CD14-positive monocyte (primary cell): Measurements from ENCODE around the gene NFATC2. TPM values are rescaled to one million over a fixed set of nuclear protein-coding genes. Genes with fewer than 3 reads are reported as not detected.
"Not testable (repeated sequence)": the region's sequence is repeated elsewhere in the genome, so short reads cannot be mapped to it uniquely, and the experiment has no call there.

Source experiments
- DNase-seq, 3 donors: peaks; one replicate each; pipeline ENCODE4 v3.0.0-alpha.2; 2011 to 2022
- H2AFZ ChIP-seq: 2 replicates; pipeline ENCODE4 v1.6.0; 2012; ENCODE audit warnings: mild to moderate bottlenecking, low read depth, low read length, inconsistent platforms; ENCODE audit not compliant: insufficient read depth, poor library complexity, severe bottlenecking
- H3K27ac ChIP-seq, 2 donors: 1 replicate in 1 of 2; 2 replicates in 1 of 2; pipeline ENCODE4 v1.5.1; 2012 to 2013; ENCODE audit warnings: low read length in 2 of 2, control low read depth in 1 of 2, inconsistent platforms in 1 of 2, low read depth in 1 of 2, mild to moderate bottlenecking in 1 of 2
- H3K27me3 ChIP-seq, 2 donors: one replicate each; pipeline versions ENCODE4 v1.6.0 to v1.6.1; 2011 to 2013; ENCODE audit warnings: low read length in 2 of 2; ENCODE audit not compliant: control insufficient read depth in 2 of 2, insufficient read depth in 2 of 2
- H3K36me3 ChIP-seq, 2 donors: replicated peaks in 1 of 2; 1 replicate in 1 of 2; 2 replicates in 1 of 2; pipeline versions ENCODE4 v1.5.1 to v1.6.1; 2012 to 2013; ENCODE audit warnings: low read length in 2 of 2, control low read depth in 1 of 2, inconsistent platforms in 1 of 2, mild to moderate bottlenecking in 1 of 2; ENCODE audit not compliant: insufficient read depth in 2 of 2, control insufficient read depth in 1 of 2
- H3K4me1 ChIP-seq, 2 donors: 1 replicate in 1 of 2; 2 replicates in 1 of 2; pipeline versions ENCODE4 v1.5.1 to v1.6.1; 2012 to 2013; ENCODE audit warnings: low read length in 2 of 2, control low read depth in 1 of 2, inconsistent platforms in 1 of 2, mild to moderate bottlenecking in 1 of 2, moderate library complexity in 1 of 2; ENCODE audit not compliant: insufficient read depth in 2 of 2, control insufficient read depth in 1 of 2
- H3K4me2 ChIP-seq: replicated peaks from 2 replicates; pipeline ENCODE3; 2012; ENCODE audit warnings: low read length, moderate library complexity, mild to moderate bottlenecking; ENCODE audit not compliant: poor library complexity, severe bottlenecking; ENCODE audit errors: extremely low read depth
- H3K4me3 ChIP-seq, 3 experiments: fragments of 200-600 bp in 1 of 3; sonication (generic) in 1 of 3; replicated peaks in 1 of 3; 1 replicate in 2 of 3; 2 replicates in 1 of 3; pipeline ENCODE4 v1.5.1; 2011 to 2013; ENCODE audit warnings: low read length in 3 of 3, mild to moderate bottlenecking in 3 of 3, control low read depth in 2 of 3, low read depth in 2 of 3, inconsistent platforms in 1 of 3, moderate library complexity in 1 of 3
- H3K79me2 ChIP-seq: 2 replicates; pipeline ENCODE4 v1.6.0; 2012; ENCODE audit warnings: mild to moderate bottlenecking, control low read depth, inconsistent platforms, low read length, moderate library complexity; ENCODE audit not compliant: insufficient read depth
- H3K9ac ChIP-seq: 2 replicates; pipeline ENCODE4 v1.6.0; 2017; ENCODE audit warnings: low read length, mild to moderate bottlenecking; ENCODE audit not compliant: insufficient read depth, poor library complexity, severe bottlenecking
- H3K9me3 ChIP-seq, 2 donors: replicated peaks in 1 of 2; 1 replicate in 1 of 2; 2 replicates in 1 of 2; pipeline versions ENCODE4 v1.5.1 to v1.6.1; 2012 to 2013; ENCODE audit warnings: low read length in 2 of 2, control low read depth in 1 of 2; ENCODE audit not compliant: control insufficient read depth in 1 of 2, insufficient read depth in 1 of 2
- H4K20me1 ChIP-seq: 2 replicates; pipeline ENCODE4 v1.6.0; 2012; ENCODE audit warnings: mild to moderate bottlenecking, low read length, control low read depth, moderate library complexity; ENCODE audit not compliant: insufficient read depth
- H3K27ac Mint-ChIP-seq, 7 donors: one replicate each; pipeline ENCODE4 v1.8.0; 2020; ENCODE audit warnings: mild to moderate bottlenecking in 7 of 7, mixed read lengths in 7 of 7, moderate library complexity in 6 of 7, inconsistent platforms in 2 of 7
- H3K27me3 Mint-ChIP-seq, 3 donors: one replicate each; pipeline ENCODE4 v1.8.0; 2021 to 2022; ENCODE audit warnings: low read depth in 3 of 3, mild to moderate bottlenecking in 3 of 3, mixed read lengths in 3 of 3, moderate library complexity in 3 of 3, inconsistent platforms in 1 of 3
- H3K36me3 Mint-ChIP-seq, 2 donors: one replicate each; pipeline ENCODE4 v1.8.0; 2020; ENCODE audit warnings: mixed read lengths in 2 of 2, inconsistent platforms in 1 of 2, mild to moderate bottlenecking in 1 of 2
- H3K4me1 Mint-ChIP-seq: one replicate; pipeline ENCODE4 v1.8.0; 2020; ENCODE audit warnings: mild to moderate bottlenecking, mixed read lengths
- H3K4me3 Mint-ChIP-seq, 2 donors: one replicate each; pipeline ENCODE4 v1.8.0; 2020; ENCODE audit warnings: mild to moderate bottlenecking in 2 of 2, mixed read lengths in 2 of 2, moderate library complexity in 1 of 2
- H3K9me3 Mint-ChIP-seq, 7 donors: one replicate each; pipeline ENCODE4 v1.8.0; 2020 to 2022; ENCODE audit warnings: mixed read lengths in 7 of 7, mild to moderate bottlenecking in 6 of 7, moderate library complexity in 6 of 7, inconsistent platforms in 2 of 7
- WGBS: methylation state at CpG from one replicate; pipeline ENCODE4 v1.1.5; 2013; ENCODE audit warnings: missing lambda C conversion rate; ENCODE audit not compliant: insufficient coverage; 5-methylcytosine and 5-hydroxymethylcytosine counted together
- intact Hi-C, 2 donors: fragments of 100-400 bp; cut with micrococcal nuclease; formaldehyde crosslinking; loops; one replicate each; pipeline versions ENCODE4 v1.15.0 to v1.15.1; 2023
- polyA plus RNA-seq, 3 donors: library from polyadenylated mRNA; depleted of rRNA in 1 of 3; unstranded in 2 of 3; stranded (reverse) in 1 of 3; fragments of 300-500 nt in 2 of 3; fragments of >200 nt in 1 of 3; fragmentation: Illumina TruSeq in 2 of 3; gene quantifications; 1 replicate in 2 of 3; 2 replicates in 1 of 3; pipeline ENCODE4 v1.2.3, GENCODE V29; 2012 to 2021
- TF ChIP-seq, protein P1 (sequence below): fragments of 200-600 bp; IDR thresholded peaks from one replicate; pipeline ENCODE4 v1.8.0; 2022; ENCODE audit warnings: antibody characterized with exemption, mild to moderate bottlenecking

NFATC2 gene
- polyA plus RNA-seq, 3 donors, result 0.03 to 0.18 (median 0.11) TPM

DNA sequence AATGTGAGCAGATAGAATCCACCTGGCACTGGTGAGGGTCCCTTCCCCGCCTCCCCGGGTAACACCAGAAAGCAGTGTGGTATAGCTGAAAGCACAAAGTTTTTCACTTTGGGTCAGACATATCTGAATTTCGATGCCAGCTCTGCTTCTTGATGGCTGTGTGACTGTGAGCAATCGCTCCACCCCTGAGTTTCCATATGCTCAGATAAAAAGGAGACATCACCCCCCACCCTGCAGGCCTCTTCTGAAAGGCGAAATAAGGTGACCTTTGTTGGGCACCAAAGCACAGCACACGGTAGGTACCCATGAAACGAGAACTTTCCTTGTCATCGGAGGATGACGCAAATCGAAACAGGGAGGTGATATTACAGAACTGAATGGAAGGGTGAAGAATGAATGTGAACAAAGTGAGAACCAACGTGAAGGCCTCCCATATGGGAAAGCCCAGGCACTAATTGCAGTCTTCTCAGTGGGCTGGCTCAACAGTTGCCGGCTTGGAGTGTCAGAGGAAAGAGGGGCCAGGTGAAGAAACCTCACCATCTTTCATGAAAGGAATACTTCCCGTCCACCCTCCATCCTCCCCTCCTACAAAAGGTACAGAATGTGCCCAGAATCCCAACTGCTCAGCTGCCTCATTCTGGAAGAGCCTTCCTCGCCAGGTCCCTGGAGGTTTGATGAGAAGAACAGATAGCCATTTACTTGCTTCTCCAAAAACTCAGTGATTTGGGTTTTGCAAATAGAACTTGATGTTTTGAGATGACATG is 61.8 kb downstream of the NFATC2 start:
- H3K4me1 Mint-ChIP-seq, result peaks cover 7% of the 10 kb centered on the region
- peaks cover 2 to 4% (median 3%) of the 10 kb centered on the region in 3 donors for H3K27me3 Mint-ChIP-seq
- H3K4me3 ChIP-seq, result no peak overlapping the region
- no peak overlapping the region for H3K27ac Mint-ChIP-seq
- no peaks in the 10 kb centered on the region for H3K27me3 ChIP-seq
- H3K9me3 ChIP-seq, result no peaks in the 10 kb centered on the region
- H3K9me3 Mint-ChIP-seq, result peaks cover 0 to 6% (median 0%) of the 10 kb centered on the region in 7 donors
- intact Hi-C loops, result no loop called here
- H3K27ac ChIP-seq, result no peak overlapping the region
- H4K20me1 ChIP-seq, result no peaks in the 10 kb centered on the region
- H3K4me1 ChIP-seq, result no peaks in the 10 kb centered on the region
- 87% methylated on average over 7 of the region's 14 CpGs for WGBS
- no peaks in the 10 kb centered on the region for H3K79me2 ChIP-seq
- H3K9ac ChIP-seq, result no peak overlapping the region
- no peak overlapping the region for H2AFZ ChIP-seq
- DNase-seq, result no peak
- TF ChIP-seq, protein P1, sequence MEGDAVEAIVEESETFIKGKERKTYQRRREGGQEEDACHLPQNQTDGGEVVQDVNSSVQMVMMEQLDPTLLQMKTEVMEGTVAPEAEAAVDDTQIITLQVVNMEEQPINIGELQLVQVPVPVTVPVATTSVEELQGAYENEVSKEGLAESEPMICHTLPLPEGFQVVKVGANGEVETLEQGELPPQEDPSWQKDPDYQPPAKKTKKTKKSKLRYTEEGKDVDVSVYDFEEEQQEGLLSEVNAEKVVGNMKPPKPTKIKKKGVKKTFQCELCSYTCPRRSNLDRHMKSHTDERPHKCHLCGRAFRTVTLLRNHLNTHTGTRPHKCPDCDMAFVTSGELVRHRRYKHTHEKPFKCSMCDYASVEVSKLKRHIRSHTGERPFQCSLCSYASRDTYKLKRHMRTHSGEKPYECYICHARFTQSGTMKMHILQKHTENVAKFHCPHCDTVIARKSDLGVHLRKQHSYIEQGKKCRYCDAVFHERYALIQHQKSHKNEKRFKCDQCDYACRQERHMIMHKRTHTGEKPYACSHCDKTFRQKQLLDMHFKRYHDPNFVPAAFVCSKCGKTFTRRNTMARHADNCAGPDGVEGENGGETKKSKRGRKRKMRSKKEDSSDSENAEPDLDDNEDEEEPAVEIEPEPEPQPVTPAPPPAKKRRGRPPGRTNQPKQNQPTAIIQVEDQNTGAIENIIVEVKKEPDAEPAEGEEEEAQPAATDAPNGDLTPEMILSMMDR, result no peak
- no peak overlapping the region for H3K4me3 Mint-ChIP-seq
- no peaks in the 10 kb centered on the region for H3K36me3 ChIP-seq
- no peak overlapping the region for H3K4me2 ChIP-seq
- no peaks in the 10 kb centered on the region for H3K36me3 Mint-ChIP-seq

DNA sequence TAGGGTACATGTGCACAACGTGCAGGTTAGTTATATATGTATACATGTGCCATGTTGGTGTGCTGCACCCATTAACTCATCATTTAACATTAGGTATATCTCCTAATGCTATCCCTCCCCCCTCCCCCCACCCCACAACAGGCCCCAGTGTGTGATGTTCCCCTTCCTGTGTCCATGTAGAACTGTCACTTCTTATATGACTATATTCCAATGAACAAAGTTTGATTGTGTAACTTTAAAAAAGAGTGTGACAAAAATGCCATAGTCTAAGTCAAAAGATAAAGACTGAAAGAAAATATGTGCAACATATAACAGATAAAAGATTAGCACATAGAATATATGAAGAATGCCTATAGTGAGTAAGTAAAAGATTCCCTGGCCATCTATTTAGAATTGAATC is 66.4 kb downstream of the NFATC2 start:
- H3K4me1 Mint-ChIP-seq, DNase-seq, H3K4me3 Mint-ChIP-seq, H3K9me3 Mint-ChIP-seq, H3K9me3 ChIP-seq, H3K79me2 ChIP-seq, H3K4me1 ChIP-seq, H2AFZ ChIP-seq, H3K27me3 Mint-ChIP-seq, H3K27ac ChIP-seq, H3K4me2 ChIP-seq, H3K36me3 Mint-ChIP-seq, H3K4me3 ChIP-seq, intact Hi-C loops, H3K27me3 ChIP-seq, H4K20me1 ChIP-seq, H3K36me3 ChIP-seq, H3K27ac Mint-ChIP-seq, H3K9ac ChIP-seq: not testable (repeated sequence)
- WGBS, result no CpG with 5 or more reads among the region's 1 CpG
